Neural cell (in vitro differentiated cells): ENCODE results near the gene BCAP31. TPM values are rescaled to one million over a fixed set of nuclear protein-coding genes. Genes with fewer than 3 reads are reported as not detected.
A peak's percentile ranks its signal among the peaks of the same experiment; 100 is the strongest.

ENCODE experiments used
- H2AFZ ChIP-seq: fragments of 200-600, 300-800 bp; sonication (generic), shearing (Covaris generic); 2 replicates; pipeline ENCODE4 v1.6.0; 2014; ENCODE audit warnings: low read depth, mild to moderate bottlenecking, antibody characterized with exemption, low read length, moderate library complexity
- H3F3A ChIP-seq: fragments of 200-600 bp; shearing (Covaris generic); 2 replicates; pipeline ENCODE4 v1.6.1; 2016; ENCODE audit warnings: mild to moderate bottlenecking, moderate library complexity, mixed read lengths, antibody characterized with exemption, low read length; ENCODE audit not compliant: insufficient read depth, poor library complexity, severe bottlenecking
- H3K27ac ChIP-seq: fragments of 200-600, 300-800 bp; sonication (generic), shearing (Covaris generic); 2 replicates; pipeline ENCODE4 v1.5.1; 2014; ENCODE audit warnings: mild to moderate bottlenecking, low read length, moderate library complexity
- H3K27me3 ChIP-seq: fragments of 300-800, 200-600 bp; sonication (generic), shearing (Covaris generic); 2 replicates; pipeline ENCODE4 v1.6.0; 2014; ENCODE audit warnings: mild to moderate bottlenecking, low read depth, low read length, moderate library complexity; ENCODE audit not compliant: insufficient read depth
- H3K36me3 ChIP-seq: fragments of 300-800, 200-600 bp; sonication (generic), shearing (Covaris generic); 2 replicates; pipeline ENCODE4 v1.5.1; 2014; ENCODE audit warnings: mild to moderate bottlenecking, antibody characterized with exemption, low read length, moderate library complexity; ENCODE audit not compliant: insufficient read depth
- H3K4me2 ChIP-seq: fragments of 300-800, 200-600 bp; sonication (generic), shearing (Covaris generic); 2 replicates; pipeline ENCODE4 v1.6.0; 2014; ENCODE audit warnings: mild to moderate bottlenecking, low read length
- H3K4me3 ChIP-seq: fragments of 300-800, 200-600 bp; sonication (generic), shearing (Covaris generic); 2 replicates; pipeline ENCODE4 v1.5.1; 2014; ENCODE audit warnings: mild to moderate bottlenecking, low read length, moderate library complexity
- H3K79me2 ChIP-seq: fragments of 200-600 bp; shearing (Covaris generic); replicated peaks from 2 replicates; pipeline ENCODE4 v1.6.0; 2014; ENCODE audit warnings: mild to moderate bottlenecking, low read length, moderate library complexity; ENCODE audit not compliant: insufficient read depth
- H3K9ac ChIP-seq: fragments of 300-800, 200-600 bp; sonication (generic), shearing (Covaris generic); 2 replicates; pipeline ENCODE4 v1.6.1; 2016; ENCODE audit warnings: mild to moderate bottlenecking, low read length, mixed read lengths
- H3K9me2 ChIP-seq: fragments of 200-600 bp; shearing (Covaris generic); 2 replicates; pipeline ENCODE4 v1.6.1; 2016; ENCODE audit warnings: mild to moderate bottlenecking, low read length, mixed read lengths; ENCODE audit not compliant: insufficient read depth
- H3K9me3 ChIP-seq: fragments of 200-600, 300-800 bp; sonication (generic), shearing (Covaris generic); 2 replicates; pipeline ENCODE4 v1.6.1; 2016; ENCODE audit warnings: mild to moderate bottlenecking, mixed run types, low read length, moderate library complexity, mixed read lengths
- H4K20me1 ChIP-seq: fragments of 200-600 bp; shearing (Covaris generic); 2 replicates; pipeline ENCODE4 v1.6.1; 2016; ENCODE audit warnings: mild to moderate bottlenecking, mixed run types; ENCODE audit not compliant: insufficient read depth
- EP300 ChIP-seq: fragments of 450-650 bp; conservative IDR thresholded peaks from 2 replicates; pipeline ENCODE4 v1.6.1; 2014; ENCODE audit warnings: antibody characterized with exemption, mild to moderate bottlenecking, moderate library complexity; ENCODE audit not compliant: poor library complexity, severe bottlenecking
- EZH2 ChIP-seq: fragments of 200-600, 300-800 bp; shearing (Covaris generic), sonication (generic); IDR thresholded peaks from 2 replicates; pipeline ENCODE4 v1.6.1; 2014; ENCODE audit warnings: antibody characterized with exemption, low read length, borderline replicate concordance, mild to moderate bottlenecking; ENCODE audit not compliant: insufficient read depth, poor library complexity, severe bottlenecking
- MXI1 ChIP-seq: fragments of 450-650 bp; conservative IDR thresholded peaks from 2 replicates; pipeline ENCODE4 v1.6.1; 2014; ENCODE audit warnings: antibody characterized with exemption, mild to moderate bottlenecking; ENCODE audit not compliant: poor library complexity, severe bottlenecking
- POLR2AphosphoS5 ChIP-seq: IDR thresholded peaks from 2 replicates; pipeline ENCODE4 v1.6.1; 2012
- RAD21 ChIP-seq: fragments of 450-650 bp; conservative IDR thresholded peaks from 2 replicates; pipeline ENCODE4 v1.6.1; 2014; ENCODE audit warnings: antibody characterized with exemption, mild to moderate bottlenecking, moderate library complexity
- REST ChIP-seq: IDR thresholded peaks from 2 replicates; pipeline ENCODE4 v1.6.1; 2012; ENCODE audit warnings: borderline replicate concordance
- SMC3 ChIP-seq: fragments of 450-650 bp; conservative IDR thresholded peaks from 2 replicates; pipeline ENCODE4 v1.6.1; 2014; ENCODE audit warnings: antibody characterized with exemption, mild to moderate bottlenecking, moderate library complexity; ENCODE audit not compliant: poor library complexity
- TAF1 ChIP-seq: IDR thresholded peaks from 2 replicates; pipeline ENCODE4 v1.6.1; 2012; ENCODE audit warnings: low read depth
- polyA plus RNA-seq: library from polyadenylated mRNA; depleted of rRNA; stranded (reverse); fragments of >200 nt; gene quantifications from 2 replicates; pipeline ENCODE4 v1.2.3, GENCODE V29; 2014
- TF ChIP-seq, protein P1 (sequence below): fragments of 450-650 bp; IDR thresholded peaks from 2 replicates; pipeline ENCODE4 v1.5.1; 2014; ENCODE audit warnings: antibody characterized with exemption, mild to moderate bottlenecking, moderate library complexity; ENCODE audit not compliant: poor library complexity, severe bottlenecking

BCAP31 gene
- polyA plus RNA-seq, 1 donor from 2014 or later = 182 TPM

GRCh38 chrX:153708415-153708814 is 15.8 kb downstream of the BCAP31 start:
- Histone ChIP-seq H3K4me2 (no peak overlapping the region), H3K27me3 (no peaks in the 10 kb centered on the region), H3K9me2 (no peaks in the 10 kb centered on the region), H3K79me2 (no peaks in the 10 kb centered on the region), H3K9ac (no peak overlapping the region), H3K27ac (no peak overlapping the region), H3K36me3 (no peaks in the 10 kb centered on the region), H4K20me1 (no peaks in the 10 kb centered on the region), H3K9me3 (no peaks in the 10 kb centered on the region), H2AFZ (no peak overlapping the region), H3F3A (no peaks in the 10 kb centered on the region), H3K4me3 (no peak overlapping the region)
- TF ChIP-seq MXI1 (no peak), REST (no peak), TAF1 (no peak), EZH2 (no peak), RAD21 (peak; percentile 70), POLR2AphosphoS5 (no peak), EP300 (no peak), SMC3 (peak; percentile 80)
- TF ChIP-seq, protein P1, sequence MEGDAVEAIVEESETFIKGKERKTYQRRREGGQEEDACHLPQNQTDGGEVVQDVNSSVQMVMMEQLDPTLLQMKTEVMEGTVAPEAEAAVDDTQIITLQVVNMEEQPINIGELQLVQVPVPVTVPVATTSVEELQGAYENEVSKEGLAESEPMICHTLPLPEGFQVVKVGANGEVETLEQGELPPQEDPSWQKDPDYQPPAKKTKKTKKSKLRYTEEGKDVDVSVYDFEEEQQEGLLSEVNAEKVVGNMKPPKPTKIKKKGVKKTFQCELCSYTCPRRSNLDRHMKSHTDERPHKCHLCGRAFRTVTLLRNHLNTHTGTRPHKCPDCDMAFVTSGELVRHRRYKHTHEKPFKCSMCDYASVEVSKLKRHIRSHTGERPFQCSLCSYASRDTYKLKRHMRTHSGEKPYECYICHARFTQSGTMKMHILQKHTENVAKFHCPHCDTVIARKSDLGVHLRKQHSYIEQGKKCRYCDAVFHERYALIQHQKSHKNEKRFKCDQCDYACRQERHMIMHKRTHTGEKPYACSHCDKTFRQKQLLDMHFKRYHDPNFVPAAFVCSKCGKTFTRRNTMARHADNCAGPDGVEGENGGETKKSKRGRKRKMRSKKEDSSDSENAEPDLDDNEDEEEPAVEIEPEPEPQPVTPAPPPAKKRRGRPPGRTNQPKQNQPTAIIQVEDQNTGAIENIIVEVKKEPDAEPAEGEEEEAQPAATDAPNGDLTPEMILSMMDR = peak; percentile 74

DNA sequence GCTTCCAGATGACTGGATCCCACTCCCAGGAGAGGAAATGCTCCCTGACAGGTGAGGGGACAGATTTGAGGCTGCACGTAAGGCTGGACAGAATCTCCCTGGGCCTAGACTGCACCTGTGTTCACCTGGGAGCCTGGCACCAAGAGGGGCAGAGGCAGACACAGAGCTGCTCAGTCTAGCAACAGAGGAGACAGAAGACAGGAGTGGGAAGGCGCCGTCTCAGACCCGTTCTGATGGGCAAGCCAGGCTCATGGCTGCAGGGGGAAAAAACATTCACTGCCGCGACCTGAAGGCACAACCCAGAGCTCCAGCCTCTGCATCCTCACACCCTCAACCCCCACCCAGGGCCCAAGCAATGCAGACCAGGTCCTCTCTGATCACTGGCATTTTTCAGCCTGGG is 16.8 kb downstream of the BCAP31 start:
- Histone ChIP-seq H3K79me2 (no peaks in the 10 kb centered on the region), H3F3A (no peaks in the 10 kb centered on the region), H3K4me2 (no peak overlapping the region), H3K9me2 (no peaks in the 10 kb centered on the region), H3K36me3 (no peaks in the 10 kb centered on the region), H4K20me1 (no peaks in the 10 kb centered on the region), H2AFZ (no peak overlapping the region), H3K4me3 (no peak overlapping the region), H3K27ac (no peak overlapping the region), H3K9me3 (no peaks in the 10 kb centered on the region), H3K27me3 (no peaks in the 10 kb centered on the region), H3K9ac (no peak overlapping the region)
- TF ChIP-seq EZH2 (no peak), REST (no peak), EP300 (no peak), MXI1 (no peak), RAD21 (no peak), POLR2AphosphoS5 (no peak), SMC3 (no peak), TAF1 (no peak)
- TF ChIP-seq, protein P1 = no peak
